ENCODE measurements around the gene BEST4. TPM values are rescaled to one million over a fixed set of nuclear protein-coding genes. Genes with fewer than 3 reads are reported as not detected.

BEST4 gene
- total and polyA plus RNA-seq, 2 of the 13 experiments (the other 11 are each of a cell fraction or from before 2014, with no cell fraction given) = 0.77 to 1.4 TPM

GRCh38 chr1:44739307-44740178 lies 48.4 kb downstream of the BEST4 start, which contains the start of gene KIF2C (continued):
- TF ChIP-seq ZNF792 (CRISPR knock-in tag; IDR thresholded peaks at IDR 0.05) (no peak), FOXJ3 (CRISPR knock-in tag; IDR thresholded peaks at IDR 0.05; ENCODE audit: borderline replicate concordance) (peak; percentile 63; the same call in 1 of the 2 replicates), PHF5A (CRISPR knock-in tag; IDR thresholded peaks at IDR 0.05; ENCODE audit: low read depth, unreplicated experiment) (no peak), ZNF746 (CRISPR knock-in tag; IDR thresholded peaks at IDR 0.05) (no peak), HNRNPLL (IDR thresholded peaks at IDR 0.05; ENCODE audit: low read depth, low read length, poor library complexity, severe bottlenecking) (peak; percentile 88), ZNF367 (CRISPR knock-in tag; IDR thresholded peaks at IDR 0.05; ENCODE audit: borderline replicate concordance) (peak; percentile 95; the same call in 1 of the 2 replicates), ZSCAN25 (CRISPR knock-in tag; IDR thresholded peaks at IDR 0.05) (0 out of 2 replicates have a peak, but pooled peaks have one; percentile 33), SMAD1 (CRISPR knock-in tag; IDR thresholded peaks at IDR 0.05; ENCODE audit: borderline replicate concordance, low read depth) (peak; percentile 17; the same call in 1 of the 2 replicates), TOE1 (CRISPR knock-in tag; IDR thresholded peaks at IDR 0.05) (peak; percentile 76; the same call in 1 of the 2 replicates), ZNF124 (CRISPR knock-in tag; IDR thresholded peaks at IDR 0.05) (0 out of 2 replicates have a peak, but pooled peaks have one; percentile 62), AGO1 (IDR thresholded peaks at IDR 0.05; ENCODE audit: low read depth, low read length, poor library complexity, severe bottlenecking) (no peak), SYNCRIP (IDR thresholded peaks at IDR 0.05; ENCODE audit: insufficient read depth, low read depth, low read length) (no peak), KLF6 (CRISPR knock-in tag; IDR thresholded peaks at IDR 0.05) (peak; percentile 66; the same call in 1 of the 2 replicates), GMEB2 (CRISPR knock-in tag; IDR thresholded peaks at IDR 0.05; ENCODE audit: low read depth) (peak; percentile 95), MTF1 (CRISPR knock-in tag; IDR thresholded peaks at IDR 0.05) (no peak), ZBTB10 (CRISPR knock-in tag; IDR thresholded peaks at IDR 0.05; ENCODE audit: borderline replicate concordance) (peak; percentile 66; the same call in 1 of the 2 replicates), ZNF501 (CRISPR knock-in tag; IDR thresholded peaks at IDR 0.05) (peak; percentile 91), PHF8 (CRISPR knock-in tag; IDR thresholded peaks at IDR 0.05) (peak; percentile 73), HOXD1 (CRISPR knock-in tag; IDR thresholded peaks at IDR 0.05) (no peak), NFAT5 (CRISPR knock-in tag; IDR thresholded peaks at IDR 0.05) (0 out of 2 replicates have a peak, but pooled peaks have one; percentile 10)

Data from HepG2 (cell line).